Measurements from ENCODE around the gene CREBZF.
A peak's percentile ranks its signal among the peaks of the same experiment; 100 is the strongest.

The CREBZF gene, protein sequence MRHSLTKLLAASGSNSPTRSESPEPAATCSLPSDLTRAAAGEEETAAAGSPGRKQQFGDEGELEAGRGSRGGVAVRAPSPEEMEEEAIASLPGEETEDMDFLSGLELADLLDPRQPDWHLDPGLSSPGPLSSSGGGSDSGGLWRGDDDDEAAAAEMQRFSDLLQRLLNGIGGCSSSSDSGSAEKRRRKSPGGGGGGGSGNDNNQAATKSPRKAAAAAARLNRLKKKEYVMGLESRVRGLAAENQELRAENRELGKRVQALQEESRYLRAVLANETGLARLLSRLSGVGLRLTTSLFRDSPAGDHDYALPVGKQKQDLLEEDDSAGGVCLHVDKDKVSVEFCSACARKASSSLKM

DNA sequence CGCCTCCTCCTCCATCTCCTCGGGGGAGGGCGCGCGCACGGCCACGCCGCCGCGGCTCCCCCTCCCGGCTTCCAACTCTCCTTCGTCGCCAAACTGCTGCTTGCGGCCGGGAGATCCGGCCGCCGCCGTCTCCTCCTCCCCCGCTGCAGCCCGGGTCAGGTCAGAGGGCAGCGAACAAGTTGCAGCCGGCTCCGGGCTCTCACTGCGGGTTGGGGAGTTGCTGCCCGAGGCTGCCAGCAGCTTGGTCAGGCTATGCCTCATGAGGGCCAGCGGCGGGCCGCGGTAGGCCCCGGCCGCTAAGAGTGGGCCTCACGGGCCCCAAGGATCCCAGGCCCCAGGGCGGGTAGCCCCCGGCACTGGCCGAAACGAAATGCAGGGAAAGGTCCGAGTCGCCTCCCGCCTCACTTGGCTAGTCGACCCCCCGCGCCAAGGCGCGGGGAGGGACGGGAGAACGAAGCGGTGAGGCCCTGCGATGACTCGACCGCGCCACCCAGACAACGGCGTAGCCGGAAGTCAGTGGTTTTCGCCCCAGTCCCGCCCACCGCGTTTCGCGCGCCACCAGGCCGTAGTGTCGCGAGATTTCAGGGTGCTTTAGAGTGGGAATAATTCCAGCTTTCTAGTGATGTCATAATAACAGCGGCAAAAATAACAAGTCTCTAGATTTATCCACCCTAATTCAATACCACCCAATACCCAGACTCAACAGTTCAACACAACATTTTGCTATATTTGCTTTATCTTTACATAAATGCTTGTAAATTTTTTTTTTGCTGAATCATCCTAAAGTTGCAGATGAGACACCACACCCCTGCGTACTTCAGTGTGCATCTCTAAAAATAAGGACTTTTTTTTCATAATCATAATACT is at the start of gene CREBZF:
Gene CREBZF, minus strand, starts transcription at position 515 of the 867 bp plus-strand sequence. Its CDS starts 254 bp downstream, at position 261.
- DNase-seq (ENCODE audit: low read depth): peak; percentile 88

DNA sequence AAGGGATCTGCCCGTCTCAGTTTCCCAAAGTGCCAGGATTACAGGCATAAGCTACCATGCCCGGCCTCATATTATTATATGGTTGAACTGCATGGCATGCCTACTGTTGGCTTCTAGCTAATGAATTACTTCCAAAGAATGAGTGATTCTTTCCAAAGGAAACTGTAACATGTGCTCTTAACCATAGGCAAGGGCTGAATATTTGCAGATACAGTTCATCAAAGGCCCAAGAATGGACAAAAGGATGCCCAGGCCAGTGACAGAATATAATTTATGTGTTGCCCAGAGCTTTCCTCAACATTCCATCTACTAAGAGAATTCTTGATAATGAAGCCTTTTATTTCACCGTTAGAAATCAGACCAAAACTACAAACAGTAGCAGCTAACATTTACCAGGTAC is 48.0 kb upstream of the CREBZF start:
- no peak for DNase-seq (ENCODE audit: low read depth)

DNA sequence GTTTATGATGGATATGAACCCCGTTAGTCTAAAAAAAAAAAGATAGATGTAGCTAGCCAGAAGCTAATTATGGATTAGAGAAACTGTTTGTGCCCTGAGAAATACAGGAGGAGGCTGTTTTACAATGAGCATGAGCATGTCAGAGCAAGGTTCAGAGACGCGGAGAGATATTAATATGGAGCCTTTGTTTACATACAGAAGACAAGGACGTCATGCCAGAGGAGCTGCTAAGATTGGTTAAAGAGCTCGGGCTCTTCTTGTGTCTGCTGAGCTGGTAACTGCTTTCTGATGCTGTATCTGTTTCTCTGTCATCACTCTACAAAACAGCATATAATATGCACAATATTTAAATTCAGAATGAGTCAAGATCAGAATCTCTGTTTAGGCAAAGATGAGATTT is 46.0 kb upstream of the CREBZF start:
- DNase-seq (ENCODE audit: low read depth): no peak

DNA sequence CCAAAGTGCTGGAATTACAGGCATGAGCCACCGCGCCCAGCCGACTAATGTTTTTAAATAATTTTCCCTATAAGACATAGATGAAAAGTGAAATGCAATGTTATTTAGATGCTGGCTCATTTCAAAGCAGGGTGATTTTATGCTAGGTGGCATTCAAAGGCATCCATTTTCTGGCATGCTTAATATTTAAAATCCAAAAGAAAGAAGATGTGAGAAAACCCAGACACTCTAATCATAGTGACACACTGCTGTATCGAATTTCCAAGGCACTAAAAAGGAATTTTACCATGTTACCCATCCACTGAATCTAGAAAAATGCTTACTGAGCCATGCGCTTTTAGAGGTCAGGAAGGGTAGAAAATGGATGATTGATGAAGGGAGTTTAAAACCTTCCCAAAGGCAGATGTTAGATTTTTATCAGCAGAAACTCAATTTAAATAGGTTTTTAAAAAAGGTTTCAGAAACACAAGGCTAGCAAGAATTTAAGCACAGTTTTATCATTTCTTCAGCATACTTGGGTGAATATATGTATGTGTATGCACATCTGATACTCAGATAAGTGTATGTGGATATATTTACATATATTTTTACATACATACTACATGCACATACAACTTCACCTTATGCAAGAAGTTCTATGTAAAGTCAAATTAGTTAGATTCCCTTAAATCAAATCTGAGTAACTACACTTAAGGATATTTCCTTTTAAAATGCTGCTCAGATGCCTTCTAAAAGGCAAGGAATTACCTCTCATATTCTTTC is 45.2 kb upstream of the CREBZF start:
- DNase-seq (ENCODE audit: low read depth): no peak

DNA sequence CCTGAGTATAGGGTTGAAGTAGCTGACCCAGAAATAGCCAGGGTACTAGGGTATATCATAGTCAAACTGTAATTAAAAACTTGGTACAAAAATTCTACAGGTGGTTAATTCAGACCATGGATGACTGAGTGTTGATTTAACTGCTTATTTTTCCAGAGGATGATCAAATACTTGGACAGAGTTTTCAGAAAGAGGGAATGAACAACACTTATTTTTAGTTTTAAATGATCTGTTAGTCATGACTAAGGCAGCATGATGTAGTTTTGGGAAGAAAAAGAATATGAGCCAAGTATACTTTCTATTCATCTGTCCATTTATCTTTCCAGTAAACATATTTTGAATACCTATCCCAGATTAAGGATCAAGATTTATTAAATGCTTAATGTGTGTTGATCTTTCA is 40.9 kb upstream of the CREBZF start:
- no peak for DNase-seq (ENCODE audit: low read depth)

DNA sequence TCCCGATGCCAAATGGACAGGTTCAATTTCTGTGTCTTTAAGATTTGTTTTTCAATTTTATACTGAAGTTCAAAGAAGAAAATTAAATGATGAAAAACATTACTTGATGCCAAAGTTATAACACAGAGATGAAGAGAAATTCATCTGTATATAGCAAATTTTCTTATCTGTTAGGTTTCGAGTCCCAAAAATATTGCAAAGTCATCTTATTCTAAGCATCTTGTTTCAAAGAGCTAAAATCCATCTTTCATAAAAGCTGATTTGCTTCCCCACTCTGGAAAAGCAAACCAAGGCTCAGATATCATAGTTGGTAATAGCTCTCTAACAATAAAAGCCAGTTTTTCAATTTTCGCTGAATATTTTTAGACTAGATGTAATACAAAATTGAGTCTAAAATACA is 40.0 kb upstream of the CREBZF start:
- DNase-seq (ENCODE audit: low read depth): no peak

DNA sequence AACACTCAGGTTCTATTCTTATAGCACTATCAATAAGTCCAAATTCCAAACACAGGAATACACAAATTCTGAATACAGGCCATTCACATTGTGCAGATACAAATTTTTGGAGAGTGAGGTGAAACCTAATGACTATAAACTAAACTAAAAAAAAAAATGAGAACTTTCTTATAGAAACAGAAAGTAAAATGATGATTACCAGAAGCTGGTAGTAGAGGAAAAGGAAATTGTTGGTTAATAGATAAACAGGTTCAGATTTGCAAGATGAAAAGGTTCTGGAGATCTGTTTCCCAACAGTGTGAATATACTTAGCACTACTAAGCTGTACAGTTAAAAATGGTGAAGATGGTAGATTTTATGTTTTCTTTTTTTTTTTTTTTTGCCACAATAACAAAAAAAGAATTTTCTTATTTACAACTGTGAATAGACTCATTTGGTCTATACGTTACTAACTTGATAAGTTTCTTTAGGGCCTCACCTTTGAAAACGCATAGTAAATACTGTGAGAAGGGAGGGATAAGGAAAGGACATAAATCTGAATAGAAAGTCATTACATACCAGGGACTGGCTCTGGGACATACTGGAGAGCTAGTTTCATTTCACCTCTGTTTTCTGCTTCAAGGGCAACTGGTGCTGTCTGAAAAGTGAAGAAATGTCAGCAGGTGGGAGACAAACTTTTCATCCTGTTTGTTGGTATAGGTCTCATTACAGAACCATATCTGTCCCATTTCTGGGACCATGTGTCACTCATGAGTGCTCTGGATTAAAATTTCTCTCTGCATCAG is 35.2 kb upstream of the CREBZF start:
- DNase-seq (ENCODE audit: low read depth): no peak

DNA sequence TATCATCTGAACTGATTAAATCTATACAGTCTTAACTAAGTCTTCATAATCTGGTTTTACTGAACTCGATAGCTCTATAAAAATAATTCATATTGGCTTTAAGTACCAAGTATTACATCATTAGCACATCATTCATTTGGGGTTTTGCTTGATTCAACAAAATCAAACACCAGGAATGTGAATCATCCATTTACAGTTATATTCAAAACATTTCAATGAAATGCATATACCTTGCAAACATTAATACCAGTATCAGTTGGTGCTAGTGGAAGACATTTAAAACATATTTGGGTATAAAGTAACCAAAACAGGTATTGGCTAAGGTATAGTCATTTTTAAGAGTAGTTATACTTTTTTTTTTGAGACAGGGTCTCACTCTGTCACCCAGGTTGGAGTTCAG is 33.3 kb upstream of the CREBZF start:
- DNase-seq (ENCODE audit: low read depth): no peak

DNA sequence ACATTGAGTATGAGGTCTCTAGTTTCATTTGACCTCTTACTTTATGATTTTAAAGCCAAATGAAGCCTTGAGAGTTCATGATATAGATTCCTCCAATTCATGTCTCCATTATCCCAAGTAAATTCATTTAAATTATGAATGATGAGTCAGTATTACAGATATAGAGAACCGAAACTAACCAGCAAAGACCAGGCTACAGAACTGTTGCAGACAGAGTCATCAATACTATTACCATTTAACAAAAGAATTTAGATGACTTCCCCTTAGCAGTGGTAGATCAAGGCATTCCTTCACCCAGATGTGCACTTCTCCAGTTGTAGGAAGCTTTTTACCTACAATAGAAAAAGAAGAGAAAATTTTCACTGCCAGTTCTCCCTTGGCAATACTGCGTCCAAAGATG is 32.8 kb upstream of the CREBZF start:
- no peak for DNase-seq (ENCODE audit: low read depth)

DNA sequence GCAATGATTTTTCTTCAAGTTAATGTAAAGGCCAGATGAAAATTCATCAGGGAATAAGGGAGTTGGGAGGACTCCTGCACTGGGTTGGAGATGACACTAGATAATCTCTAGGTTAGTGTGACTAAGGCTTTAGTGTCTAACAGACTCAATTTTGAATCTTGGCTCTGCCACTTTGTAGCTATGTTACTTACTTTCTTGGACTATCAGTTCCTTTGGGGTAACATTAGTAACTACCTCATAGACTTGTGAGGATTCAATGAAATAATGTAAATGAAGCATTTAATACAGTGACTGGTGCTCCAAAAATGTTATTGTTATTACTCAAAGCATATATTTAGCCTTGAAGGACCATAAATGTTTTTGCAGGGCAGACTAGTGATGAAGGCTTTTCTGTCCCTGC is 30.6 kb upstream of the CREBZF start:
- DNase-seq (ENCODE audit: low read depth): no peak

DNA sequence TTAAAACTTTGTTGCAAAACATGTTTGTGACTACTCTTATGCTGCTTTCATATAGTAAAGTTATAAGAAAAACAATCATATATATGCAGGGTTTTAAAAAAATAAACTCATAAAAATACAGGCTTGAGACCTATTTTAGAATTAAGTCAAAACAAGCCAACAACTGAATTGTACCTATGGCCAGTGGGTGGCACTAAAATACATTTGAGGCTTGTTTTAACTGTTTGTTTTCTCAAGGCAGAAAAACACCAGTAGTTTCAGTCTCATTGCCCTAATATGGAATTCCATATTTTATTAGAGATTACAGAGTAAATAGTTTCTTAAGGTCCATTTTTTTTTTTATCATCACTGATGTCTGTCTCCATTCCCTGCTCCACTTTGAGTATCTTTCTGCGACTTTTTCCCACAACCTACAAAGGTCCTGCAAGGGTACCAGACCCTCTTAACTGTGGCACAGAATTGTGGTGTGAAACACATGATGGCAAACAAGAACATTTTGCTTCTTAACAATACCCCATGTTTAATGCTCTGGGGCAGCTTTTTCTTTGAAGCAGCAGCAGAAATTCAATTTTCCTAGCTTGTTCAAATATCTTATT is 29.6 kb upstream of the CREBZF start:
- no peak for DNase-seq (ENCODE audit: low read depth)

DNA sequence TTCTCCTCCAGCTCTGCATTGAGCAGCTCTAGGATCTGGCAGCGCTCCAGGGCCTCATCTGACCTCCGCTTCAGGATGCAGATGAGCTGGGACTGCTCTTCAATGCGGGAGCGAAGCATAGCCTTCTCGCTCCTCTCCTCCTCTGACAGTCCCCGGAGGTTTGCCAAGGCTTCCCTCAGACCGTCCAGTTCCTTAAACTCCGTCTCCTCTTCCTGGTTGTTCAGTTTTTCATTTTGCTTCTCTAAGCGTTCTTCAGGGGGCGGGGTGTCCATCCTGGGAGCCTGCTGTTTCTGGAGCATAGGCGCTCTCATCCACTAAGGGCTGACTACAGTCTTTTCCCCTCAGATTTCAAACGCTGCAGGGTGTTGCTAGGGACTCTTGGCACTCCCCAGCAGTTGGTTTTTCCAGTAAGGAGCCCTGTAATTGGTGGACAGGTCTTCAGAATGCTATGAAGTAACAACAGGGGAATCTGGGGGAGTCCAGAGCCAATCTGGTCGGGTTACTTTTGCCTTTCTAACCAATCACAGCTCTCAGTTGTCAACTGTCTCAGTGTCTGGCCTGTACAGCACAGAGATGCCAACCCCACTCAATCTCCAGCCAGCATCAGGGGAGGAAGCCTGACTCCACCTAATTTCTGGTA is 21.0 kb upstream of the CREBZF start, which contains the start of gene CCDC89:
Gene CCDC89, minus strand, starts transcription at position 376 of the 640 bp plus-strand sequence. Its CDS starts 65 bp downstream, at position 311.
- DNase-seq (ENCODE audit: low read depth): no peak

DNA sequence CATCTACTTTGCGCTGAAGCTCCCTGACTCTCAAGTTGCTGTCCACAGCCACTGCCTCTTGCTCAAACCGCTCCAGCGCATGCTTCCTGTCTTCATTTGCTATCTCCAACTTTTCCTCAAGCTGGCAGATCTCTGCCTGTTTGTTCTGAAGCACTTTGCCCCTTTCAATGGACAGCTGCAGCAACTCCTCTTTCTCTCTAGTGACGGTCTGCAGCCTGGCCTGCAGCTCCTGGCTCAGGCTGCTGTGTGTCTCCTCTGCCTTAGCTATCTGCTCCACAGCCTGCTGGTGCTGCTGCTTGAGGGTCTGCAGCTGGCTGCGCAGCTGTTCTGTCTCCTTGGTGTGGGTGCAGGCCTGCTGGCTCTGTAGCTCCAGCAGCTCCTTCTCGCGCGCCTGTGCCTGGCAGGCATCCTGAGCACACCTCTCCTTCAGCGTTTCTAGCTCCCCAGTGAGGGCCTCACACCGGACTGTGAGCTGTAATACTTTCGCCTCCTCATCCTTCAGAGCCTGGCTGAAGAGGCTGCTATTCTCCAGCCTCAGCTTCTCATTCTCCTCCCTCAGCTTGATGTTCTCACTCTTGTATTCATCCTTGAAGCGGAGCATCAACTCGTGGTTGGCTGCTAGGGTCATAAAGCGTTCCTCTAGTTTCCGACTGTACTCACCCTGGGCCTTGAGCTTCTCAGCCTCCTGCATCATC is 20.3 kb upstream of the CREBZF start:
- no peak for DNase-seq (ENCODE audit: low read depth)

DNA sequence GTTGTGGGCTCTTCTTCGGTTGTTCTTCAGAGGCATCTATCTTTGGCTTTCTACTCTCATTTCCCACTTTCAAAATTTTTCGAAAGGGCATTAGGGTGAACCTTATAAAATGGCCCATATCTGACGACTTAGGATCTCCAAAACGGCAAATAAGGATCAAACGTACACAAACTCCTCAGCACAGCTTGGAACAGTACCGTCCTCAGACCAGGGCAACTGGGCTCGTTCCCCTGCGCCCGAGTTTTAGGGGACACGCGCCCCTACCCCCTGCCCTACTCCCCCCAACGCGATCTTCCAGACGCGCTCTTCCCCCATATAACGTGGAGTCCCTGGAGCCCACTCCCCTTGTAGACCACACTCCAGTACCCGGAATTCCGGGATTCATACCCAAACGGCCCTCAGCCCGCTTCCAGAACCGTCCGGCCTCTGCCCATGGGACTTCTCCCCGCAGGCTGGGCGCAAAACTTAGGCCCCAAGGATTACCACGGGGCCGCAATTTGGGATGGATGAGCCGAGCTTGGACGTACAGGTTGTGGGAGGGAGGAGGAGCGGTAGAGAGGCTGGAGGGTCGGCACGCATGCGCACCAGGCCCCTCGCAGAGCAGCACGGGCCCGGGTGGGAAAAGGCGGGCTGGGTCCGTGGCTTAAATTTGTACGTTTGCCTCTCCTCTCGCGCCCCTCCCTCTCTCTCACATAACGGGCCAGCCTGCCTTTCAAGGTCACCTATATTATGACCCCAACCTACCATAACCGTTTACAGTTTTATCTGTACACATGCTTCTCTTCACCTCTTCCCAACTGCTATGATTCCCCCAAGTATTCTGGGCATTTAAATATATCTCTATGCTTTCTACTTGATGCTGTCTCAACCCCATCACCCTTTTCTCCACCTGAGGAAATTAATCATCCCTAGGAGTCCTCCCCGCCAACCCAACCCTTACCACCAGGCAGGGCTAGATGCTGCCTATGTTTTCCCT is 17.7 kb upstream of the CREBZF start:
- peak; percentile 54 for DNase-seq (ENCODE audit: low read depth)

DNA sequence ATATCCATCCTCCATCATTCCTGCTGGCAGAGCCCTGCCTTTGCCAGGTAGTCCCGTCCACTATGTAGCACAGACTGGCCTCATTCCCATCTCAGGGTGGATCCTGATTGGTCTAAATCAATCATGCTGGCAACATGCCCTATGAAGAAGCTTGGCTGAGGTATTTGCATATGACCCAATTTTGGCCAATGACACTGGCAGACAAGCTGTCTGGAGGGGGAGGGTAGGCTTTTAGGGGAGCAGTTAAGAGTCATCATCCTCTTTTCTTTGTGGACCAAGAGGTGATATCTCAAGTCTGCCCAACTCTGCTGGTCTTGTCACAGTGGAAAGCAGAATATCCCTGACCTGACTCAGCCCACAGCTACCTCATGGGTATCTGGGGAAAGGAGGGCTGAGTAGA is 16.0 kb upstream of the CREBZF start:
- DNase-seq (ENCODE audit: low read depth): no peak

DNA sequence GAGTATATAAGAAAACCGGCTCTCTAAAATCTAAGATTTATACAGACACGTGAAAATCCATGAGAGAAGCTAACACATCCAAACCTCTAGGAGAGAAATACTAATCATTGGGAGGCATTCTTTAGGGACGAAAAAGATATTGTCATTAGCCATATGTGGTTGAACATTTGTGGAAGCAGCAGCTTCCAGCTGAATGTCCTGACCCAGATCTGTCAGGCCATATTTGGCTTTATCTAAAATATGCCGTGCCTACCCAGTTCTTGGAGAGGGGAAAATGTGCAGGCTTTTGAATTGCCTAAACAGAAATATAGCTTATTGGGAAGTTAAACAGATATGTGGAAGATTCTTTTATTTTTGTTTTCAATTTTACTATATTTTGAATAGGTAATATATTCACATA is 14.6 kb upstream of the CREBZF start:
- DNase-seq (ENCODE audit: low read depth): no peak

DNA sequence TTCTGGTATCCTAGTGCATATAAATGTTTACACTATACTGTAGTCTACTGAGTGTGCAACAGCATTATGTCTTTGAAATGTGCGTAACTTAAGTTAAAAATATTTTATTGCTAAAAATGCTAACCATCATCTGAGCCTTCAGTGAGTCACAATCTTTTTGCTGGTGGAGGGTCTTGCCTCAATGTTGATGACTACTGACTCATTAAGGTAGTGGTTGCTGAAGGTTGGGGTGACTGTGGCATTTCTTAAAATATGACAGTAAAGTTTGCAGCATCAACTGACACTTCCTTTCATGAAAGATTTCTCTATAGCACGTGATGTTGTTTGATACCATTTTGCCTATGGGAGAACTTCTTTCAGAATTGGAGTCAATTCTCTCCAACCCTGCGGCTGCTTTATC is 8.5 kb upstream of the CREBZF start:
- no peak for DNase-seq (ENCODE audit: low read depth)

DNA sequence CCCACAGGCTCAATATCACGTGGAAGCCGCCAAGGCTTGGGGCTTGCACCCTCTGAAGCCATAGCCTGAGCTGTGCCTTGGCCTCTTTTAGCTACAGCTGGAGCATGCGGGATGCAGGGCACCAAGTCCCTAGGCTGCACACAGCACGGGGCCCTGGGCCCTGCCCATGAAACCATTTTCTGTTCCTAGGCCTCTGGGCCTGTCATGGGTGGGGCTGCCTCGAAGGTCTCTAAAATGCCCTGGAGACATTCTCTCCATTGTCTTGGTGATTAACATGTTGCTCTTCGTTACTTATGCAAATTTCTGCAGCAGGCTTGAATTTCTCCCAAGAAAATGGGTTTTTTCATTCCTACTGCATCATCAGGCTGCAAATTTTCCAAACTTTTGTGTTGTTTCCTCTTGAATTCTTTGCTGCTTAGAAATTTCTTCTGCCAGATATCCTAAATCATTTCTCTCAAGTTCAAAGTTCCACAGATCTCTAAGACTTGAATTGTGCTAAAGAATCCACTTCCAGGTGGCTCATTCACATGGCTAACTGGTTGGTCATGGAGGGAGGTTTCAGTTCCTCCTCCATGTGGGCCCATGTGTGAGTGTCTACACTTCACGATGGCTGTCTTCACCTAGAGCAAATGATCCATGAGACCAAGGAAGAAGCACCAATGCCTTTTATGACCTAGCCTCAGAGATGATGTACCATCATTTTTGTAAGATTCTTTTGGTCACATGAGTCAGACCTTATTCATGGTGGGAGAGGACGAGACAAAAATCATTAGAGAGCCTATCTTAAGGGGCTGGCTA is 7.4 kb upstream of the CREBZF start:
- DNase-seq (ENCODE audit: low read depth): no peak
